Hindlimb muscle (tissue), 1 donor: ENCODE measurements around the gene ATP13A2. TPM values are rescaled to one million over a fixed set of nuclear protein-coding genes. Genes with fewer than 3 reads are reported as not detected.
"Not testable (repeated sequence)": the region's sequence is repeated elsewhere in the genome, so short reads cannot be mapped to it uniquely, and the experiment has no call there.

Experiments
- DNase-seq: peaks from one replicate; pipeline ENCODE4 v3.0.0-alpha.2; 2013
- polyA plus RNA-seq: library from polyadenylated mRNA; unstranded; fragments of 120-200 nt; gene quantifications from one replicate; pipeline ENCODE4 v1.2.1, GENCODE V29; 2013; ENCODE audit not compliant: insufficient read length

The ATP13A2 gene
- polyA plus RNA-seq, 1 donor = 22.7 TPM

DNA sequence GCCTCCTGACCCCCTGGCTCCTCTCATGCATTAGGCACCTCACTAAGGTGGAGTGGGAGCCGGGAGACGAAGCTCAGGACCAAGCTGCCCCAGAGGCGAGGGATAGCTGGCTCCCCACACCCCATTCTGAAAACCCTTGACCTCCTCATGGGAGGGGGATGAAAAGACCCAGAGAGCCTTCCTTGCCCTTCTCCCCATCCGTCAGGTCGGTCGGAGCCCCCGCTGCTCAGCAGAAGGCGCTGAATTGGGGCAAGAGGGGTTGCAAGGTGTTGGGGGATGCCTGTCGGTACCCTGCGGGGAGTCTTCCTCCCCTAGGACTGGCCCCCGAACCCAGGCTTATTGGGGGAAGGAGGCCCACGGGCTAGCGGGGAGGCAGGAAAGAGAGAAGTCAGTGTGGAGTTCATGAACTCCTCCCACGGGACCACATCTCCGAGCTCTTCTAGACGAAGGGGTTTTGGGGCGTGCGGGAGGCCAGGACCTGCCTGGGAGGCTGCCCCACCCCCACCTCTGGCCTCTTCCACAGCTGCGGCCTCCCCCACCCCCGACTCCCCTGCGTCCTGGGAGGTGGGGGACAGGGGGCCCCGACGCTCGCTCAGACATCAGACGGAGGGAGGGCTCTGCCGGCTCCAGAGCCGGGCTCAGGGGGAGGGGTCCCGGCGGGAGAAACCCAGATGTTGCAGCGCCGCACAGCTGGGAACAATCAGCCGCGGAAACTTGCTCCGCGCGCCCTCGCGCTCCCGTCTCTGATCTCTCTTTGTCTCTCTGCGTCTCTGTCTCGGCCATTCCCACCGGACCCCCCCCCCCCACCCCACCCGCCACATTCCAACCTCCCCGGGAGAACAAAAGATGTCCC, 32.0 kb downstream of the ATP13A2 start:
- DNase-seq = peak; percentile 65

- peak; percentile 64 for DNase-seq
Observed at GRCh38 chr1:16978567-16979474, 32.9 kb downstream of the ATP13A2 start.

DNA sequence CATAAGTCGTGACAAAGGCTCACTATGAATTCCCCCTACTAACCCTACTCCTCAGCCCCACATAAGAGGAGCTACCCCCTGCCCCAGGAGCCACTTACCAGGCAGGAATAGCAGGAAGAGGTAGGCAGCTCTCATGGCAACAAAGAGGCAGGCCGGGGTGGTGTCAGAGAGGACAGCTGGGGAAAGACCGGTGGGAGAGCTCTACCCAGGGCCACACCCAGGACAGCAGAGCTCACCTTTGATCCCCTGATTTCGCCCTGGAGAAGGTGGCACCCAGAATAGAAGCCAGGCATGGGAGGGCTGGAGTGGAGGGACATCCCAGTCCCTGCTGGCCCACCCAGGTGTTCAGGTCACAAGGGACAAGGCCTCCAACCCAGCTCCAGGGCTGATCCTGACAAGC, 33.6 kb downstream of the ATP13A2 start:
- DNase-seq = no peak

DNA sequence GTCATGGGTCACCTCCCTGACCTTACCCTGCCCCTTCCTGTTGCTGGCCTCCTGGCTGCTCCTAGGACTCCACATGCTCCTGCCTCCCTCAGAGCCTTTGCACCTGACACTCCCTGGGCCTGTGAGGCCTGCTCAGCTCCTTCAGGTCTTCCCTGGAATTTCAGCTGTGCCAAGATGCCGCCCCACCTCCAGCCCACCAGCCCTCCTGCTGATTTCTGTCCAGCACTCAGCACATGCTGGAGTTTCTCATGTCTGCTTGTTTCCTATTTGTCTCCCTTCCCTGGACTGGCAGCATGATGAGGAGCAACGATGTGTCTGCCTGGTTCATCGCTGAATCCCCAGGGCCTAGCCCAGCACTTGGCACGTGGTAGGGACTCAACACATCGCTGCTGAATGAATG, 34.4 kb downstream of the ATP13A2 start:
- no peak for DNase-seq

DNA sequence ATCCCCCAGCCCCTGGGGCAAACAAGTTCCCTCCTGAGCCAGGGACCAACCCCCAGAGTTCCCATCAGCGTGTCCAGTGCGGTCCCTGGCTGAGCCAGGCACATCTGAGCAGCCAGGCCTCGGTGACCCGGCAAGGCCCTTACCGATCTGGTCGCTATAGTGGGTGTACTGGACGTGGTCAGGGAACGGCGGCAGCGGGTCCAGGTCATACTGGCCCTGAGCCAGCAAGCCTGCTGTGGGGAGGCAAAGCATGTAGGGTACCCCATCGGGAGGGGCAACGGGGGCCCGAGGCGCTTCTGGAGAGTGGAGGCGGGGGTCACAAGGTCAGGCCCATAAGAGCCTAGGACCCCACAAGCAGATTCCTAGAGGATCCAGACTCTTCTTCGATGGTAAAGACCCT, 34.8 kb downstream of the ATP13A2 start:
- DNase-seq = no peak

GRCh38 chr1:16975838-16976237, 35.9 kb downstream of the ATP13A2 start:
- DNase-seq = no peak

GRCh38 chr1:16975211-16975610, 36.5 kb downstream of the ATP13A2 start:
- DNase-seq = no peak

DNA sequence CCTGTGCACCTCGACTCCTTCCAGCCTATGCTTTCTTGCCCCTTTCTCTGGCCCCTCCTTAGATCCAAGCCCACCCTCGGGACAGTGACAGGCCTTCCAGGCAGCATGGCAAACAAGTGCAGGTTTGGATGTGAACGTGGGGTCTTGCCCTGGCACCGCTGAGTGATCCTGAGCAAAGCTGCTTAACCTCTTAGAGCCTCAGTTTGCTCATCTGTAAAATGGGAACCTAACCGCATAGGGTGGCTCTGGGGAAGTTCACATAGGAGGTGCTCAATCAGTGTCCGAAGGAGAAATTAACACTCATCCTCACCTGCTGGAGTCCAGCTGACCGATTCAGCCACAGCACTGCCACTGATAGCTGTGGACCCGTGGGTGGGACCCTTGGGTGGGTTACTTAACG, 38.5 kb downstream of the ATP13A2 start:
- no peak for DNase-seq

- no peak for DNase-seq
Observed at GRCh38 chr1:16972189-16972895, 39.4 kb downstream of the ATP13A2 start.

DNA sequence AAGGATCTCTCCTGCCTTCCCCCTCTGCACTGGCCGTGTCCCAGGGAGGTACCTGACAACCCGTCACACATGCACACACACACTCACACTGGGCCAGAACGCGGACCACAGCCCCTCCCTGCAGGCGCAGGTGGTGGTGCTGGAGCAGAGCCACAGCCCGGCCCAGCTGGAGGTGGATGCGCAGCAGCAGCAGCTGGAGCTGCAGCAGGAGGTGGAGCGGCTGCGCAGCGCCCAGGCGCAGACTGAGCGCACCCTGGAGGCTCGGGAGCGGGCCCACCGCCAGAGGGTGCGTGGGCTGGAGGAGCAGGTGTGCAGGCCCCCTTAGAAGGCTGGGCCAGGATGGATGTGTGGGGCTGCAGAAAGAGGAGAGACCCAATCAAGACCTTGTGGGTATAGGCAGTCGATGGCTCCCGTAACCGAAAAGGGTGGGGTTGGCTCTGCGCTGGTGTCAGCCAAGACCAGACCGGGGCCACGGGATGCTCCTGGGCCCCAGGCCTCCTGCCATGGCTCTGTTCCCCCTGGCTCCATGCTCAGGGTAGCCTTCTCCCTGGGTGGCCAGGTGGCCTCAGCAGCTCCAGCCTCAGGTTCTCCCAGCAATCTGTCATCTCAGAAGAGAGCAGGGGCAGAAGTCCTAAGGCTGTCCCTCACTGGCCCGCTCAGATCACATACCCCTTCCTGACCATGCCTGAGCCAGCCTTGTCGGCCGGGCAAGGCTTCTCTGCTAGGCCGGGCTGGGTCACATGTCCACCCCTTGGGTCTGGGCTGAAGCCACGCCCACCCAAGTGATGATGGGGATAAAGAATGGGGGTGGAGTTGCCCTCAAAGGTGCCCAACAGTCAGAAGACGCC, 40.2 kb downstream of the ATP13A2 start:
- peak; percentile 53 for DNase-seq

DNA sequence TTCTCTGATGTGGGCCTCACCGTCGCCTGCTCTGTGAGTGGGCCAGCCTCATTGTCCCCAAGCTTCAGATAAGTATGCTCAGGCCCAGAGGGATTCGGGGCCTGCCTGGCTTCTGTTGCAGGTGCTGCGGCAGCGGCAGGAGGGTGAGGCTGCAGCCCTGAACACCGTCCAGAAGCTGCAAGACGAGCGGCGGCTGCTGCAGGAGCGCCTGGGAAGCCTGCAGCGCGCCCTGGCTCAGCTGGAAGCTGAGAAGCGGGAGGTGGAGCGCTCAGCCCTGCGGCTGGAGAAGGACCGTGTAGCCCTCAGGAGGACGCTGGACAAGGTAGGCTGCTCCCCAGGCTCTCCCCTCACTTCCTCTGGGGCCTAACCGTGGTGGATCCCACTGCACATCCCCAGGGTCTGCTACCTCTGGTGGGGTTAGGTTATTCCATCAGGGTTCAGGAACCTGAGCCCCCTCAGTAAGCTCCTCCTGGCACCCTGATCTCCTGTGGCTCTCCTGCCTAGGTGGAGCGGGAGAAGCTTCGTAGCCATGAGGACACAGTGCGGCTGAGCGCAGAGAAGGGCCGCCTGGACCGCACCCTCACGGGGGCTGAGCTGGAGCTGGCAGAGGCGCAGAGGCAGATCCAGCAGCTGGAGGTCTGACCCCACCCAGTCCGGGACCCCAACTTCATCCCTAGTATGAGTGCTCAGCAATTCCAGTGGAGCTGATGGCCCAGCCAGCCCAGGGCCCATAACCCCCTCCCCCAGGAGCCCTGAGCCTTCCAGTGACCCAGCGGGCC, 41.4 kb downstream of the ATP13A2 start:
- no peak for DNase-seq

DNA sequence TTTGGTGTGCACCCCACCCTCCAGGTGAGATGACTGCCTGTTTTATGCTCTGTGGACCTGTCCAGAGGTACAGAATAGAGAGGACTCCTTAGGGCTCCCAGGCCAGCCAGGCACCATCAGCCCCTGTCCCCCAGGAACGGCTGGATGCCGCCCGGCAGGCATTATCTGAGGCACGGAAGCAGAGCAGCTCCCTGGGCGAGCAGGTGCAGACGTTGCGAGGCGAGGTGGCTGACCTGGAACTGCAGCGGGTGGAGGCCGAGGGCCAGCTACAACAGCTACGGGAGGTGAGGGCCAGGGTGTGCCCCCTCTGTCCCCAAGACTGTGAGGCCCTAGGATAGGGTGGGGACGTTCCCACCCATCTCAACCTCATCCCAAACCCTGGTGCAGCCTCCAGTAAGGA, 42.1 kb downstream of the ATP13A2 start:
- DNase-seq = no peak

DNA sequence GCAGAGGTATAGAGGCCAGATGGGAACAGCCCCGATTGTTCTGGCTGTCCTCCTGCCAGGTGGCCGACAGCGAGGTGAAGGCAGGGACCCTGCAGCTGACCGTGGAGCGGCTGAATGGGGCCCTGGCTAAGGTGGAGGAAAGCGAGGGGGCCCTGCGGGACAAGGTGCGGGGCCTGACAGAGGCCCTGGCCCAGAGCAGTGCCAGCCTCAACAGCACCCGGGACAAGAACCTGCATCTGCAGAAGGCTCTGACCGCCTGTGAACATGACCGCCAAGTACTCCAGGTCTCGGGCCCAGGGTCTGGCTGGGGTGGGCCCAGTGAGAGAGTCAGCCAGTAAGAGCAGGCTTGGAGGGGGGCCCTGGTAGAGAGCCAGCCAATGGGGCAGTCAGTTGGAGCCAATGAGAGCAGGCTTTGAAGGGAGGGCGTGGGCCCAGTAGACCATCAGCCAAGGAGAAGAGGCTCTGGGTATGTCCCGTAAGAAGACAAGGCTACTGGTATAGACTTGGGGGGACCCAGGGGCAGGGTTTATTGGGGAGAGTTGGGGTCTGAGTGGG, 42.6 kb downstream of the ATP13A2 start:
- DNase-seq = no peak

DNA sequence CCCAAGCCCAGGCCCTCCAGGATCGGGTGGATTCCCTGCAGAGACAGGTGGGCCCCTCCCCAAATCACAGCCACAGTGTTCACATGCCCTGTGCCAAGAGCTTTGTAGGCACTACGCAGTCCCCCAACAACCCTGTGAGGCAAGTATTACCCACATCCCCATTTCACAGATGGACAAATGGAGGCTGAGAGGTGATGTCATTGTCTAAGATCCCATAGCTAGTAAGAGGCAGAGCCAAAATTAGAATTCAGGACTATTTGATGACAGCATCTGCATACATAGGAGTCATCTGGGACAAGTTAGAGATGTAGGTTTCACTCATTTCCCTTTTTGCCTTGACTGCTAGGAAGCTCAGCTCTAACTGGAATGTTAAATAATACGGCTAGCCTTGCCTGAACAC, 43.4 kb downstream of the ATP13A2 start:
- DNase-seq = no peak

DNA sequence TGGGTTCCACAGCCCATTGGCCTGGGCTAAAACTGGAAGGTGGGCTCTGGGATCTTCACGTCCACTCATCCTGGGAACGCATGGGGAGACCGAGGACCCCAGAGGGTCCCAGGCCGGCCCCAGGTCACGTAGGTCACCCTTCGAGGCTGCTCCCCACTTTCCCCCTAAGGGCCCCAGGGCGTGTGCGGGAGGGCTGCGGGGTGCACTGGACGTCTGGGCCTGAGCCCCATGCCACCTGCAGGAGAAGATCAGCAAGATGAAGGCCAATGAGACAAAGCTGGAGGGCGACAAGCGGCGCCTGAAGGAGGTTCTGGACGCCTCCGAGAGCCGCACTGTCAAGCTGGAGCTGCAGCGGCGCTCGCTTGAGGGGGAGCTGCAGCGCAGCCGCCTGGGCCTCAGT, 43.8 kb downstream of the ATP13A2 start:
- DNase-seq = no peak

DNA sequence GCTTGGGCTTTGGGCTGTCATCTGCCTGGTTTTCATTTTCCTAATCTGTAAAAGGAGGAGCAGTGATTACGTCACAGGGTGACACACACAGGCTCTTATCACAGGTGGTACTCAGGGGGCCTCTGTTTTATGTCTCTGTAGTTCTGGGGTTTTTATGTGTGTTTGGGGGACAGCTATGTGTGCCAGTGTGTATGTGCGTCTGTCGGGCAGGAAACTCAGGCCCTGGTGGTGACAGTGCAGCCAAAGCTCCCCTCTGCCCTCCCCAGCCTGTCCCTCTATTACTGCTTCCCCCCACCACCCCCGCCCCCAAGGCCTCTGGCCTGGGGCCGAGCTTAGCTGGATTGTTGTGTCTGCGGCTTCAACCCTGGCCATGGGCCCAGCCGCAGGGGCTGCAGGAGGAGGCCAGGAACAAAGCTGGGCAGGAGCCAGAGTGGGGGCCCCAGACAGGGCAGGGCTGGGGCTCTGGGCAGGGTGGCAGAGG, 44.6 kb downstream of the ATP13A2 start:
- DNase-seq = peak; percentile 65

DNA sequence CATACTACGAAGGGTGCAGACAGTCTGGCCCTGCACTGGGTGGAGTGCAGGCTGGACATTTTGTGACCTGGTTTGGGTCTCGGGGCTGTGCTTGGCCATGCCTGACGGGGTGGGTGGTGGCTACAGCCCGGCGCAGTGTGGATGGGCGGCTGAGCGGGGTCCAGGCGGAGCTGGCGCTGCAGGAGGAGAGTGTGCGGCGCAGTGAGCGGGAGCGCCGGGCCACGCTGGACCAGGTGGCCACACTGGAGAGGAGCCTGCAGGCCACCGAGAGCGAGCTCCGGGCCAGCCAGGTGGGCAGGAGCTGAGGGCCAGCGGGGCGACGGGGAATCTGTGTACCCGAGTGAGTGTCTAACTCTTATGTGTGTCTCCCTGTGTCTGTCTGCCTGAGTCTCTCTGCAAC, 45.4 kb downstream of the ATP13A2 start:
- DNase-seq = no peak

DNA sequence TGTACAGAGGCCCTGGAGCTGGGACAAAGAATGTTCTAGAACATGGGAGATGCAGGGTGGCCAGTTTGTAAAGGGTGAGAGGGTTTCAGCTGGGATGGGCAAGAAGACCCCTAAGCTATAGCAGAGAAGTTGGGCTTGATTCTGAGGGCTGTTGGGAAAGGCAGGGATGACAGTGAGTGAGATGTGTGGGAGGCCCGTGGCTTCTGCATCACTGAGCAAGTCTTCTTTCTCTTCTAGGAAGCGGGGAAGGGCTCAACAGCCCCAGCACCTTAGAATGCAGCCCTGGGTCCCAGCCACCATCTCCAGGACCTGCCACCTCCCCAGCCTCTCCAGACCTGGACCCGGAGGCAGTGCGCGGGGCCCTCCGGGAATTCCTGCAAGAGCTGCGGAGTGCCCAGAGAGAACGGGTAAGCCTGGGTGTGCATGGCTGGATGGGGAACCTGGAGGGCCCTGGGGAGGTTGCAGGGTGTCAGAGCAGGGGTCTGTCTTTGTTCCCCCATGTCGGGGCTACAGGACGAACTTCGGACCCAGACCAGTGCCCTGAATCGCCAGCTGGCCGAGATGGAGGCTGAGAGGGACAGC, 46.2 kb downstream of the ATP13A2 start:
- no peak for DNase-seq

DNA sequence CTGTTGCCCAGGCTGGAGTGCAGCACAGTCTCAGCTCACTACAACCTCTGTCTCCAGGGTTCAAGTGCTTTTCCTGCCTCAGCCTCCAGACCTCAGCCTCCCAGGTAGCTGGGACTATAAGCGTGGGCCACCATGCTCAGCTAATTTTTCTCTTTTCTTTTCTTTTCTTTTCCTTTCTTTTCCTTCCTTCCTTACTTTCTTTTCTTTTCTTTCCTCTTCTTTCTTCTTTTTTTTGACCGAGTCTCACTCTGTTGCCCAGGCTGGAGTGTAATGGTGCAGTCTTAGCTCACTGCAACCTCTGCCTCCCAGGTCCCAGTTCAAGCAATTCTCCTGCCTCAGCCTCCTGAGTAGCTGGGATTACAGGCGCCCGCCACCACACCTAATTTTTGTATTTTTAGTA, 47.6 kb downstream of the ATP13A2 start:
- DNase-seq = not testable (repeated sequence)
